Keratinocyte (primary cell): ENCODE measurements around the gene ATL3. TPM values are rescaled to one million over a fixed set of nuclear protein-coding genes. Genes with fewer than 3 reads are reported as not detected.

Experiments used
- DNase-seq: peaks from one replicate; pipeline ENCODE4 v3.0.0-alpha.2; 2011; ENCODE audit warnings: low read depth, missing footprints, low spot score
- FAIRE-seq: peaks from 2 replicates; lab custom pipeline; 2011; peaks lifted over from hg19 to GRCh38; lab: Jason Lieb, UNC
- H2AFZ ChIP-seq: 2 replicates; pipeline ENCODE4 v1.6.0; 2012; ENCODE audit warnings: low read length, control low read depth, inconsistent platforms; ENCODE audit not compliant: control insufficient read depth
- H3K27ac ChIP-seq: 2 replicates; pipeline ENCODE4 v1.5.1; 2011; ENCODE audit warnings: low read length; ENCODE audit not compliant: control insufficient read depth, insufficient read depth
- H3K27me3 ChIP-seq: 3 replicates; pipeline ENCODE4 v1.6.0; 2011; ENCODE audit warnings: low read length; ENCODE audit not compliant: control insufficient read depth, insufficient read depth; ENCODE audit errors: extremely low read depth
- H3K36me3 ChIP-seq, 2 experiments: 2 replicates in 1 of 2; 3 replicates in 1 of 2; pipeline ENCODE4 v1.5.1; 2011; ENCODE audit warnings: low read length in 2 of 2, mild to moderate bottlenecking in 1 of 2; ENCODE audit not compliant: control insufficient read depth in 2 of 2, insufficient read depth in 2 of 2; ENCODE audit errors: extremely low read depth in 1 of 2
- H3K4me1 ChIP-seq: 3 replicates; pipeline ENCODE4 v1.5.1; 2011; ENCODE audit warnings: low read length; ENCODE audit not compliant: control insufficient read depth, insufficient read depth; ENCODE audit errors: extremely low read depth
- H3K4me2 ChIP-seq: 3 replicates; pipeline ENCODE4 v1.6.0; 2011; ENCODE audit warnings: low read depth, low read length; ENCODE audit not compliant: control insufficient read depth, insufficient read depth; ENCODE audit errors: extremely low read depth
- H3K4me3 ChIP-seq, 3 experiments: fragments of 200-600 bp in 1 of 3; sonication (generic) in 1 of 3; 2 replicates in 2 of 3; 3 replicates in 1 of 3; pipeline ENCODE4 v1.5.1; 2011 to 2016; ENCODE audit warnings: low read length in 3 of 3, mild to moderate bottlenecking in 3 of 3, control low read depth in 2 of 3, inconsistent platforms in 1 of 3, low read depth in 1 of 3, mixed read lengths in 1 of 3, mixed run types in 1 of 3, moderate library complexity in 1 of 3; ENCODE audit not compliant: control insufficient read depth in 2 of 3, insufficient read depth in 2 of 3; ENCODE audit errors: extremely low read depth in 1 of 3
- H3K79me2 ChIP-seq: 2 replicates; pipeline ENCODE4 v1.6.0; 2012; ENCODE audit warnings: low read length; ENCODE audit not compliant: control insufficient read depth, insufficient read depth
- H3K9ac ChIP-seq: 3 replicates; pipeline ENCODE4 v1.6.0; 2011; ENCODE audit warnings: low read length; ENCODE audit not compliant: control insufficient read depth, insufficient read depth; ENCODE audit errors: extremely low read depth
- H3K9me1 ChIP-seq: 3 replicates; pipeline ENCODE4 v1.6.0; 2011; ENCODE audit warnings: low read length; ENCODE audit not compliant: control insufficient read depth, insufficient read depth; ENCODE audit errors: extremely low read depth
- H3K9me3 ChIP-seq: 2 replicates; pipeline ENCODE4 v1.5.1; 2012; ENCODE audit warnings: low read depth, low read length; ENCODE audit not compliant: control insufficient read depth
- H4K20me1 ChIP-seq: 3 replicates; pipeline ENCODE4 v1.6.0; 2011; ENCODE audit warnings: low read length; ENCODE audit not compliant: control insufficient read depth, insufficient read depth; ENCODE audit errors: extremely low read depth
- EZH2 ChIP-seq: IDR thresholded peaks from one replicate; pipeline ENCODE4 v1.6.1; 2012; ENCODE audit warnings: inconsistent platforms, mild to moderate bottlenecking, low read length, moderate library complexity
- dilution Hi-C: fragments of 300-500 bp; cut with MboI; formaldehyde crosslinking; loops from one replicate; pipeline ENCODE4 v1.7.0; 2020; ENCODE audit warnings: low sequenced_read_pairs; ENCODE audit not compliant: extremely low pct_ligation_motif_present
- polyA plus RNA-seq, 5 experiments: library from polyadenylated mRNA; depleted of rRNA in 3 of 5; stranded (reverse) in 3 of 5; stranded (forward) in 1 of 5; unstranded in 1 of 5; fragments of >200 nt; gene quantifications; 1 replicate in 1 of 5; 2 replicates in 3 of 5; 3 replicates in 1 of 5; pipeline versions ENCODE4 v1.2.1 to v1.2.3, GENCODE V29; 2011 to 2012; ENCODE audit warnings: missing spikeins in 2 of 5, low read depth in 1 of 5, low replicate concordance in 1 of 5
- TF ChIP-seq, protein P1 (sequence below), 3 experiments: IDR thresholded peaks in 1 of 3; conservative IDR thresholded peaks in 1 of 3; optimal IDR thresholded peaks in 1 of 3; 2 replicates in 2 of 3; 3 replicates in 1 of 3; pipeline versions ENCODE3 to v1.5.1; 2011; ENCODE audit warnings: low read length in 3 of 3, mild to moderate bottlenecking in 3 of 3, moderate library complexity in 2 of 3, control low read depth in 1 of 3, inconsistent platforms in 1 of 3; ENCODE audit not compliant: insufficient read depth in 2 of 3; ENCODE audit errors: extremely low read depth in 1 of 3

ATL3 gene
- polyA plus RNA-seq, 1 donor (not counting 4 experiments of a cell fraction or from before 2014, with no cell fraction given) = 36.5 TPM

DNA sequence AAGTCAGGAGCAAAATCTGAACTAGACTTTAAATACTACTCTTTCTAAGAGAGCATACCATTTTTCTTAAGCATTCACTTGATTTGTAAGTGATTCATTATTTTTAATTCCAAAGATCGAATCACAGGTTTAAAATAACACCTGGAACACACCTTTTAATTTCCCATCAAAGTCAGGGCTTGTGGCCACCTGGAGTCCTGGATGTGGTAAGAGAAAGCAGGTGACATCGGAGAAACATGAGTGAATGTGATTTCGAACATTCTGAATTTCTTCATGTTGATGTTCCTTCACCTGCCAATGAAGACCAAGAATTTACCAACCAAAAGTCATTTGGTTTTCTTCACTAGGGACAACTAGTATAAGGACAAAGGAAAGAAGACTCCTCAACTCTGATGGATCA, 28.0 kb downstream of the ATL3 start:
- H3K9me1 ChIP-seq = no peaks in the 10 kb centered on the region
- FAIRE-seq = no peak
- H2AFZ ChIP-seq = no peak overlapping the region
- no peaks in the 10 kb centered on the region for H3K27me3 ChIP-seq
- H3K79me2 ChIP-seq = no peaks in the 10 kb centered on the region
- no peak overlapping the region for H3K4me3 ChIP-seq
- peaks cover 7 to 13% of the 10 kb centered on the region in 2 experiments for H3K36me3 ChIP-seq
- H3K4me1 ChIP-seq = no peaks in the 10 kb centered on the region
- no peak overlapping the region for H3K27ac ChIP-seq
- no peak overlapping the region for H3K9ac ChIP-seq
- H3K4me2 ChIP-seq = no peak overlapping the region
- TF ChIP-seq, protein P1, sequence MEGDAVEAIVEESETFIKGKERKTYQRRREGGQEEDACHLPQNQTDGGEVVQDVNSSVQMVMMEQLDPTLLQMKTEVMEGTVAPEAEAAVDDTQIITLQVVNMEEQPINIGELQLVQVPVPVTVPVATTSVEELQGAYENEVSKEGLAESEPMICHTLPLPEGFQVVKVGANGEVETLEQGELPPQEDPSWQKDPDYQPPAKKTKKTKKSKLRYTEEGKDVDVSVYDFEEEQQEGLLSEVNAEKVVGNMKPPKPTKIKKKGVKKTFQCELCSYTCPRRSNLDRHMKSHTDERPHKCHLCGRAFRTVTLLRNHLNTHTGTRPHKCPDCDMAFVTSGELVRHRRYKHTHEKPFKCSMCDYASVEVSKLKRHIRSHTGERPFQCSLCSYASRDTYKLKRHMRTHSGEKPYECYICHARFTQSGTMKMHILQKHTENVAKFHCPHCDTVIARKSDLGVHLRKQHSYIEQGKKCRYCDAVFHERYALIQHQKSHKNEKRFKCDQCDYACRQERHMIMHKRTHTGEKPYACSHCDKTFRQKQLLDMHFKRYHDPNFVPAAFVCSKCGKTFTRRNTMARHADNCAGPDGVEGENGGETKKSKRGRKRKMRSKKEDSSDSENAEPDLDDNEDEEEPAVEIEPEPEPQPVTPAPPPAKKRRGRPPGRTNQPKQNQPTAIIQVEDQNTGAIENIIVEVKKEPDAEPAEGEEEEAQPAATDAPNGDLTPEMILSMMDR (optimal IDR thresholded peaks at IDR 0.05 in 1 of 3, IDR thresholded peaks at IDR 0.05 in 1 of 3, conservative IDR thresholded peaks at IDR 0.05 in 1 of 3; ENCODE audit: extremely low read depth in 1 of 3, insufficient read depth in 2 of 3, low read length in 3 of 3) = no peak
- TF ChIP-seq EZH2 = no peak
- dilution Hi-C loops = no loop called here
- H3K9me3 ChIP-seq = no peaks in the 10 kb centered on the region
- H4K20me1 ChIP-seq = no peaks in the 10 kb centered on the region
- no peak for DNase-seq

DNA sequence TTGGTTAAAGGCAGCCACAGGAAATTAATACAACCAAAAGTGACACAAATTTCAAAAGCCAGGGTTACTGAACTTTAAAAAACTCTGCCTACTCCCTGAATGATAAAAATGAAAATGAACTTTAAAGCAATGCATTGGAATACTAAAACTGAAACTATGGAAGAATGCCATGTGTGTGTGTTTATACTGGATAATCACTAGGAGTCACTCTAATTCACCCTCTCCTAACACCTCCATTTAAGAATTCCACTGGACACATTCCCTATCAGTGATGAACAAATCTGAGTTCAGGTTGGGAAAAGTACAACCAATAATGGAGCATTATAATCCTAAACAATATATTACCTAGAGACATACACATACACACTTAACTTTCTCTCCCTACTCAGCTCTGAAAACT, 29.4 kb downstream of the ATL3 start:
- TF ChIP-seq EZH2 = no peak
- TF ChIP-seq, protein P1 (optimal IDR thresholded peaks at IDR 0.05 in 1 of 3, IDR thresholded peaks at IDR 0.05 in 1 of 3, conservative IDR thresholded peaks at IDR 0.05 in 1 of 3; ENCODE audit: extremely low read depth in 1 of 3, insufficient read depth in 2 of 3, low read length in 3 of 3) = no peak
- Histone ChIP-seq H3K4me2 (no peak overlapping the region), H3K27ac (no peak overlapping the region), H3K79me2 (no peaks in the 10 kb centered on the region), H4K20me1 (no peaks in the 10 kb centered on the region), H3K27me3 (no peaks in the 10 kb centered on the region), H3K4me3 (no peak overlapping the region), H3K9me1 (no peaks in the 10 kb centered on the region), H3K4me1 (no peaks in the 10 kb centered on the region), H3K9ac (no peak overlapping the region), H3K9me3 (no peaks in the 10 kb centered on the region), H3K36me3 (peaks cover 7 to 11% of the 10 kb centered on the region in 2 experiments), H2AFZ (no peak overlapping the region)
- no peak for FAIRE-seq
- dilution Hi-C loops = no loop called here
- DNase-seq = no peak
